HEK293 (cell line): ENCODE measurements around the gene ZNF79.
A peak's percentile ranks its signal among the peaks of the same experiment; 100 is the strongest.

Experiments
- CTCF ChIA-PET: fragments of 350-600 bp; formaldehyde crosslinking; extraction: SDS; loops from one replicate; lab custom pipeline; 2021; ENCODE audit warnings: antibody characterized with exemption; lab: Yijun Ruan, JAX
- POLR2A ChIA-PET: fragments of 300-600 bp; formaldehyde crosslinking; extraction: SDS; loops from one replicate; lab custom pipeline; 2020; ENCODE audit warnings: antibody characterized with exemption, inconsistent platforms; lab: Yijun Ruan, JAX
- H3K27ac ChIP-seq: fragments of 200-500 bp; sonication (Bioruptor generic); 2 replicates; pipeline ENCODE4 v1.5.1; 2014; ENCODE audit warnings: low read depth, low read length, control low read depth, inconsistent platforms; ENCODE audit errors: extremely low read depth
- H3K36me3 ChIP-seq, 2 experiments: fragments of 200-500 bp in 1 of 2; sonication (Bioruptor generic) in 1 of 2; 1 replicate in 1 of 2; 2 replicates in 1 of 2; pipeline ENCODE4 v1.5.1; 2014 to 2017; ENCODE audit warnings: inconsistent platforms in 2 of 2, low read length in 2 of 2; ENCODE audit not compliant: control insufficient read depth in 2 of 2, insufficient read depth in 1 of 2
- H3K4me1 ChIP-seq: fragments of 200-500 bp; sonication (Bioruptor generic); 2 replicates; pipeline ENCODE4 v1.5.1; 2014; ENCODE audit warnings: mild to moderate bottlenecking, low read length, inconsistent platforms; ENCODE audit not compliant: control insufficient read depth, insufficient read depth
- H3K4me3 ChIP-seq: 2 replicates; pipeline ENCODE4 v1.5.1; 2011; ENCODE audit warnings: low read depth, mild to moderate bottlenecking, control low read depth, low read length, moderate library complexity
- H3K9me3 ChIP-seq: fragments of 200-500 bp; sonication (Bioruptor generic); 2 replicates; pipeline ENCODE4 v1.5.1; 2014; ENCODE audit warnings: low read depth, low read length, inconsistent platforms; ENCODE audit not compliant: control insufficient read depth, insufficient read depth
- HOXD13 ChIP-seq: sonication (generic); formaldehyde crosslinking; IDR thresholded peaks from 2 replicates; pipeline ENCODE4 v1.8.0; 2022; ENCODE audit warnings: missing genetic modification reagents, borderline replicate concordance
- KLF17 ChIP-seq: fragments of 450-650 bp; formaldehyde crosslinking; IDR thresholded peaks from 2 replicates; pipeline ENCODE4 v1.5.1; 2016; ENCODE audit warnings: missing biosample characterization, missing genetic modification characterization
- PRDM10 ChIP-seq: fragments of 450-650 bp; formaldehyde crosslinking; IDR thresholded peaks from 2 replicates; pipeline ENCODE4 v1.5.1; 2016; ENCODE audit warnings: missing biosample characterization, missing genetic modification characterization
- SALL2 ChIP-seq: fragments of 450-650 bp; formaldehyde crosslinking; IDR thresholded peaks from 2 replicates; pipeline ENCODE4 v1.5.0; 2017; ENCODE audit warnings: missing biosample characterization, mild to moderate bottlenecking, missing genetic modification characterization, borderline replicate concordance
- SP3 ChIP-seq: fragments of 450-650 bp; formaldehyde crosslinking; IDR thresholded peaks from 2 replicates; pipeline ENCODE4 v1.5.1; 2016; ENCODE audit warnings: missing biosample characterization, missing genetic modification characterization
- SP7 ChIP-seq: fragments of 450-650 bp; formaldehyde crosslinking; IDR thresholded peaks from 2 replicates; pipeline ENCODE4 v1.5.1; 2016; ENCODE audit warnings: missing biosample characterization, missing genetic modification characterization
- ZBTB10 ChIP-seq: fragments of 450-650 bp; formaldehyde crosslinking; IDR thresholded peaks from 2 replicates; pipeline ENCODE4 v1.5.1; 2016; ENCODE audit warnings: missing biosample characterization, missing genetic modification characterization
- ZBTB48 ChIP-seq: fragments of 450-650 bp; formaldehyde crosslinking; IDR thresholded peaks from 2 replicates; pipeline ENCODE4 v1.5.1; 2016; ENCODE audit warnings: missing biosample characterization, missing genetic modification characterization
- ZBTB6 ChIP-seq: fragments of 450-650 bp; formaldehyde crosslinking; IDR thresholded peaks from 2 replicates; pipeline ENCODE4 v1.5.1; 2017; ENCODE audit warnings: missing biosample characterization, missing genetic modification characterization
- ZIC2 ChIP-seq: fragments of 450-650 bp; formaldehyde crosslinking; IDR thresholded peaks from 2 replicates; pipeline ENCODE4 v1.5.1; 2016; ENCODE audit warnings: missing biosample characterization, missing genetic modification characterization
- ZNF140 ChIP-seq: fragments of 450-650 bp; formaldehyde crosslinking; IDR thresholded peaks from 2 replicates; pipeline ENCODE4 v1.5.1; 2016; ENCODE audit warnings: missing biosample characterization, missing genetic modification characterization
- ZNF362 ChIP-seq: fragments of 450-650 bp; formaldehyde crosslinking; IDR thresholded peaks from 2 replicates; pipeline ENCODE4 v1.5.1; 2016; ENCODE audit warnings: missing biosample characterization, missing genetic modification characterization
- ZNF37A ChIP-seq: fragments of 450-650 bp; IDR thresholded peaks from 2 replicates; pipeline ENCODE4 v1.5.1; 2018; ENCODE audit warnings: missing biosample characterization, missing genetic modification characterization
- ZNF513 ChIP-seq: fragments of 450-650 bp; IDR thresholded peaks from 2 replicates; pipeline ENCODE4 v1.5.1; 2018; ENCODE audit warnings: missing biosample characterization, missing genetic modification characterization
- ZNF549 ChIP-seq: fragments of 450-650 bp; IDR thresholded peaks from 2 replicates; pipeline ENCODE4 v1.5.1; 2018; ENCODE audit warnings: missing biosample characterization, missing genetic modification characterization, mild to moderate bottlenecking, inconsistent platforms, moderate library complexity
- ZNF561 ChIP-seq: fragments of 450-650 bp; IDR thresholded peaks from 2 replicates; pipeline ENCODE4 v1.5.1; 2018; ENCODE audit warnings: missing biosample characterization, missing genetic modification characterization, borderline replicate concordance
- ZXDB ChIP-seq: fragments of 450-650 bp; formaldehyde crosslinking; IDR thresholded peaks from 2 replicates; pipeline ENCODE4 v1.5.1; 2016; ENCODE audit warnings: missing biosample characterization, missing genetic modification characterization
- TF ChIP-seq, protein P1 (sequence below): fragments of 450-650 bp; formaldehyde crosslinking; IDR thresholded peaks from 2 replicates; pipeline ENCODE4 v1.5.1; 2016; ENCODE audit warnings: missing biosample characterization, missing genetic modification characterization, borderline replicate concordance

Gene ZNF79

GRCh38 chr9:127450243-127450760 lies 26.1 kb downstream of the ZNF79 start (continued):
- no peak for TF ChIP-seq ZNF561 (tag by site-specific recombination)

- Histone ChIP-seq H3K36me3 (peaks cover 5 to 72% of the 10 kb centered on the region in 2 experiments; a peak in 2 of 3 replicates), H3K4me1 (no peaks in the 10 kb centered on the region), H3K4me3 (peak within 1 kb of the TSS; percentile 90), H3K9me3 (no peaks in the 10 kb centered on the region), H3K27ac (peak within 1 kb of the TSS; percentile 98)
- ChIA-PET POLR2A (interaction anchor here (0.6 to 4.0 kb wide), 33 partner anchors 9 to 536 kb away, joined by 3 to 46 read pairs (median 4); partner anchors contain the start of genes RALGPS1, SLC2A8, ST6GALNAC6 and TOR2A), CTCF (interaction anchor here (1.1 kb wide), 1 partner anchor 284 kb away, joined by 3 read pairs; the partner anchor contains the start of gene TOR2A)
- peak; percentile 83; the same call in 1 of the 2 replicates for TF ChIP-seq HOXD13
- TF ChIP-seq KLF17 (tag by site-specific recombination): peak; percentile 81
- no peak for TF ChIP-seq ZNF362
- TF ChIP-seq ZBTB6: peak; percentile 72
- no peak for TF ChIP-seq SALL2 (tag by site-specific recombination)
- TF ChIP-seq ZXDB (tag by site-specific recombination): peak; percentile 87
- TF ChIP-seq, protein P1, sequence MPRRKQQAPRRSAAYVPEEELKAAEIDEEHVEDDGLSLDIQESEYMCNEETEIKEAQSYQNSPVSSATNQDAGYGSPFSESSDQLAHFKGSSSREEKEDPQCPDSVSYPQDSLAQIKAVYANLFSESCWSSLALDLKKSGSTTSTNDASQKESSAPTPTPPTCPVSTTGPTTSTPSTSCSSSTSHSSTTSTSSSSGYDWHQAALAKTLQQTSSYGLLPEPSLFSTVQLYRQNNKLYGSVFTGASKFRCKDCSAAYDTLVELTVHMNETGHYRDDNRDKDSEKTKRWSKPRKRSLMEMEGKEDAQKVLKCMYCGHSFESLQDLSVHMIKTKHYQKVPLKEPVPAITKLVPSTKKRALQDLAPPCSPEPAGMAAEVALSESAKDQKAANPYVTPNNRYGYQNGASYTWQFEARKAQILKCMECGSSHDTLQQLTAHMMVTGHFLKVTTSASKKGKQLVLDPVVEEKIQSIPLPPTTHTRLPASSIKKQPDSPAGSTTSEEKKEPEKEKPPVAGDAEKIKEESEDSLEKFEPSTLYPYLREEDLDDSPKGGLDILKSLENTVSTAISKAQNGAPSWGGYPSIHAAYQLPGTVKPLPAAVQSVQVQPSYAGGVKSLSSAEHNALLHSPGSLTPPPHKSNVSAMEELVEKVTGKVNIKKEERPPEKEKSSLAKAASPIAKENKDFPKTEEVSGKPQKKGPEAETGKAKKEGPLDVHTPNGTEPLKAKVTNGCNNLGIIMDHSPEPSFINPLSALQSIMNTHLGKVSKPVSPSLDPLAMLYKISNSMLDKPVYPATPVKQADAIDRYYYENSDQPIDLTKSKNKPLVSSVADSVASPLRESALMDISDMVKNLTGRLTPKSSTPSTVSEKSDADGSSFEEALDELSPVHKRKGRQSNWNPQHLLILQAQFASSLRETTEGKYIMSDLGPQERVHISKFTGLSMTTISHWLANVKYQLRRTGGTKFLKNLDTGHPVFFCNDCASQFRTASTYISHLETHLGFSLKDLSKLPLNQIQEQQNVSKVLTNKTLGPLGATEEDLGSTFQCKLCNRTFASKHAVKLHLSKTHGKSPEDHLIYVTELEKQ (tag by site-specific recombination): no peak
- peak; percentile 88 for TF ChIP-seq SP3 (tag by site-specific recombination)
- peak; percentile 70; the same call in 1 of the 2 replicates for TF ChIP-seq ZNF561 (tag by site-specific recombination)
- peak; percentile 32 for TF ChIP-seq ZBTB10 (tag by site-specific recombination)
- no peak for TF ChIP-seq ZNF140
- no peak for TF ChIP-seq ZNF549 (tag by site-specific recombination)
- no peak for TF ChIP-seq ZBTB48 (tag by site-specific recombination)
- peak; percentile 79; the same call in 1 of the 2 replicates for TF ChIP-seq PRDM10 (tag by site-specific recombination)
- TF ChIP-seq ZNF513 (tag by site-specific recombination): no peak; the same call in 1 of the 2 replicates
- TF ChIP-seq SP7: peak; percentile 86; the same call in 1 of the 2 replicates
- no peak for TF ChIP-seq ZNF37A (tag by site-specific recombination)
- peak; percentile 28; the same call in 1 of the 2 replicates for TF ChIP-seq ZIC2
Observed at GRCh38 chr9:127450830-127451607, 26.8 kb downstream of the ZNF79 start, which contains the start of the genes LRSAM1 and RPL12. Gene LRSAM1, plus strand, starts transcription at chr9:127451510. Its CDS starts 3,018 bp downstream, at chr9:127454528. Gene RPL12, minus strand, starts transcription at chr9:127451406. Its CDS starts 89 bp downstream, at chr9:127451317.
